Fibroblast of lung (primary cell): Measurements from ENCODE around the gene IMMT. TPM values are rescaled to one million over a fixed set of nuclear protein-coding genes. Genes with fewer than 3 reads are reported as not detected.

Source experiments
- DNase-seq, 2 donors: peaks; one replicate each; pipeline versions ENCODE4 v3.0.0 to v3.0.0-alpha.2; 2010; ENCODE audit warnings: low read depth in 2 of 2
- H2AFZ ChIP-seq: 2 replicates; pipeline ENCODE4 v1.5.1; 2012; ENCODE audit warnings: low read length, control low read depth, inconsistent platforms
- H3K27ac ChIP-seq: 2 replicates; pipeline ENCODE4 v1.5.1; 2011; ENCODE audit warnings: low read length, control low read depth; ENCODE audit not compliant: insufficient read depth
- H3K27me3 ChIP-seq: 2 replicates; pipeline ENCODE4 v1.5.1; 2011; ENCODE audit warnings: mild to moderate bottlenecking, low read length; ENCODE audit not compliant: control insufficient read depth, insufficient read depth
- H3K36me3 ChIP-seq: 2 replicates; pipeline ENCODE4 v1.5.1; 2011; ENCODE audit warnings: low read length; ENCODE audit not compliant: control insufficient read depth, insufficient read depth
- H3K4me1 ChIP-seq: 2 replicates; pipeline ENCODE4 v1.5.1; 2011; ENCODE audit warnings: low read length; ENCODE audit not compliant: control insufficient read depth, insufficient read depth; ENCODE audit errors: extremely low read depth
- H3K4me2 ChIP-seq: 2 replicates; pipeline ENCODE4 v1.5.1; 2011; ENCODE audit warnings: low read length, control low read depth; ENCODE audit not compliant: insufficient read depth; ENCODE audit errors: extremely low read depth
- H3K4me3 ChIP-seq, 4 experiments: fragments of 200-600 bp in 1 of 4; sonication (generic) in 1 of 4; replicated peaks in 1 of 4; 2 replicates each; pipeline ENCODE4 v1.5.1; 2011 to 2016; ENCODE audit warnings: low read length in 4 of 4, low read depth in 3 of 4, mild to moderate bottlenecking in 3 of 4, control low read depth in 2 of 4, inconsistent platforms in 1 of 4, mixed read lengths in 1 of 4; ENCODE audit not compliant: insufficient read depth in 1 of 4; ENCODE audit errors: control extremely low read depth in 1 of 4
- H3K79me2 ChIP-seq: 2 replicates; pipeline ENCODE4 v1.5.1; 2012; ENCODE audit warnings: mild to moderate bottlenecking, low read length, inconsistent platforms; ENCODE audit not compliant: control insufficient read depth, insufficient read depth
- H3K9ac ChIP-seq: 2 replicates; pipeline ENCODE4 v1.5.1; 2011; ENCODE audit warnings: mild to moderate bottlenecking, low read length, control low read depth; ENCODE audit not compliant: insufficient read depth
- H3K9me3 ChIP-seq: 2 replicates; pipeline ENCODE4 v1.5.1; 2012; ENCODE audit warnings: low read depth, low read length; ENCODE audit not compliant: control insufficient read depth, insufficient read depth
- H4K20me1 ChIP-seq: 2 replicates; pipeline ENCODE4 v1.5.1; 2011; ENCODE audit warnings: low read length; ENCODE audit not compliant: control insufficient read depth, insufficient read depth; ENCODE audit errors: extremely low read depth
- EZH2 ChIP-seq: IDR thresholded peaks from 2 replicates; pipeline ENCODE4 v1.5.1; 2012; ENCODE audit warnings: low read length, control low read depth, mild to moderate bottlenecking; ENCODE audit errors: missing control alignments
- polyA plus RNA-seq, 2 donors: library from polyadenylated mRNA; depleted of rRNA in 1 of 2; stranded (reverse) in 1 of 2; unstranded in 1 of 2; fragments of >200 nt; gene quantifications; 2 replicates each; pipeline ENCODE4 v1.2.1, GENCODE V29; 2011 to 2012; ENCODE audit warnings: missing spikeins in 1 of 2
- total RNA-seq: library from RNA; depleted of rRNA; stranded (reverse); fragments of >200 nt; gene quantifications from 2 replicates; pipeline ENCODE4 v1.2.1, GENCODE V29; 2014
- TF ChIP-seq, protein P1 (sequence below), 2 donors: IDR thresholded peaks in 1 of 2; conservative IDR thresholded peaks in 1 of 2; 1 replicate in 1 of 2; 2 replicates in 1 of 2; pipeline ENCODE4 v1.5.1; 2011 to 2012; ENCODE audit warnings: low read length in 2 of 2, control low read depth in 1 of 2, inconsistent platforms in 1 of 2, low read depth in 1 of 2, mild to moderate bottlenecking in 1 of 2

IMMT gene
- total and polyA plus RNA-seq, 2 donors (not counting 1 experiment from before 2014, with no cell fraction given): 47.1 to 52.7 TPM

DNA sequence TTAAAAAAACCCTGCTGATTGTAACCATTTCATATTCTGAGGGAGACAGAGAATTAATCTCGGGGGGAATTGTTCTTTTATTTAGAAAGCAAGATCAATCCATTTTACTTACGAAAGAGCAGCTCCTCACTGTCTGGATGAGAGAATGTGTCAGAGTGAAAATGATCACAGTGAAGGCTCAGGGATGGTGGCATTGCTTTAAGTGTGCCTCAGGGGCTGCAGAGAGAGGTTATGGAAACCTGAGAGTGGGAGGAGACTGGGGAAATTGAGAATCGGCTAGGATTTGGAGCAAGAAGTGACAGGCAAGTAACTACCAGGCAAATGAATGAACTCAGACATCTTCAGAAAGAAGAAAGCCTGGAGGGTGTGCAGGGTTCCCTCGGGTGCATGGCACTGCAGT is 38.2 kb upstream of the IMMT start:
- Histone ChIP-seq H3K36me3 (no peaks in the 10 kb centered on the region), H3K9me3 (no peaks in the 10 kb centered on the region), H3K4me2 (no peak overlapping the region), H2AFZ (no peak overlapping the region), H4K20me1 (no peaks in the 10 kb centered on the region), H3K27me3 (no peaks in the 10 kb centered on the region), H3K9ac (no peak overlapping the region), H3K79me2 (no peaks in the 10 kb centered on the region), H3K4me1 (no peaks in the 10 kb centered on the region), H3K27ac (no peak overlapping the region), H3K4me3 (no peak overlapping the region)
- DNase-seq: no peak
- no peak for TF ChIP-seq EZH2
- TF ChIP-seq, protein P1, sequence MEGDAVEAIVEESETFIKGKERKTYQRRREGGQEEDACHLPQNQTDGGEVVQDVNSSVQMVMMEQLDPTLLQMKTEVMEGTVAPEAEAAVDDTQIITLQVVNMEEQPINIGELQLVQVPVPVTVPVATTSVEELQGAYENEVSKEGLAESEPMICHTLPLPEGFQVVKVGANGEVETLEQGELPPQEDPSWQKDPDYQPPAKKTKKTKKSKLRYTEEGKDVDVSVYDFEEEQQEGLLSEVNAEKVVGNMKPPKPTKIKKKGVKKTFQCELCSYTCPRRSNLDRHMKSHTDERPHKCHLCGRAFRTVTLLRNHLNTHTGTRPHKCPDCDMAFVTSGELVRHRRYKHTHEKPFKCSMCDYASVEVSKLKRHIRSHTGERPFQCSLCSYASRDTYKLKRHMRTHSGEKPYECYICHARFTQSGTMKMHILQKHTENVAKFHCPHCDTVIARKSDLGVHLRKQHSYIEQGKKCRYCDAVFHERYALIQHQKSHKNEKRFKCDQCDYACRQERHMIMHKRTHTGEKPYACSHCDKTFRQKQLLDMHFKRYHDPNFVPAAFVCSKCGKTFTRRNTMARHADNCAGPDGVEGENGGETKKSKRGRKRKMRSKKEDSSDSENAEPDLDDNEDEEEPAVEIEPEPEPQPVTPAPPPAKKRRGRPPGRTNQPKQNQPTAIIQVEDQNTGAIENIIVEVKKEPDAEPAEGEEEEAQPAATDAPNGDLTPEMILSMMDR (conservative IDR thresholded peaks at IDR 0.05 in 1 of 2, IDR thresholded peaks at IDR 0.05 in 1 of 2; ENCODE audit: low read depth in 1 of 2, low read length in 2 of 2): no peak

DNA sequence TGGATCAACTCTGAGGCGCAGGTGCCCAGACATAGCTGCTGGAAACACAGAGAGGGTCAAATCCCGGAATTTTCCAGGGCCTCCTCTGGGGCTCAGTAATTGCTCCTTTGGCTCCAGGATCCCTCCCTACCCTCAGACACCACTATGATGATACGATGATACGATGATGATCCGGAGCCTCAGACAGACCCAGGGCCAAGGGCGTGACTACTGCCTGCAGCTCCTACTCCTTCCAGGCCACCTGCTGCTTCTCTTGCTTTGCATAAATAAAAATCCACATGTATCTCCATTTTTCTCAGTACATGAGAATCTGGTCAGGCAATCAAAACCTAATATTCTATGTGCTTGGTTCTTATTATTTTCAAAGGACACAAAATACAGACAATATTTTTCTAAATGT is 37.6 kb upstream of the IMMT start:
- DNase-seq: no peak
- H3K9ac ChIP-seq: no peak overlapping the region
- no peak overlapping the region for H3K27ac ChIP-seq
- H3K4me3 ChIP-seq: no peak overlapping the region
- no peak for TF ChIP-seq EZH2
- TF ChIP-seq, protein P1 (conservative IDR thresholded peaks at IDR 0.05 in 1 of 2, IDR thresholded peaks at IDR 0.05 in 1 of 2; ENCODE audit: low read depth in 1 of 2, low read length in 2 of 2): no peak
- no peak overlapping the region for H3K4me2 ChIP-seq
- H3K27me3 ChIP-seq: no peaks in the 10 kb centered on the region
- H2AFZ ChIP-seq: no peak overlapping the region
- no peaks in the 10 kb centered on the region for H3K4me1 ChIP-seq
- H3K79me2 ChIP-seq: no peaks in the 10 kb centered on the region
- no peaks in the 10 kb centered on the region for H4K20me1 ChIP-seq
- no peaks in the 10 kb centered on the region for H3K9me3 ChIP-seq
- no peaks in the 10 kb centered on the region for H3K36me3 ChIP-seq

DNA sequence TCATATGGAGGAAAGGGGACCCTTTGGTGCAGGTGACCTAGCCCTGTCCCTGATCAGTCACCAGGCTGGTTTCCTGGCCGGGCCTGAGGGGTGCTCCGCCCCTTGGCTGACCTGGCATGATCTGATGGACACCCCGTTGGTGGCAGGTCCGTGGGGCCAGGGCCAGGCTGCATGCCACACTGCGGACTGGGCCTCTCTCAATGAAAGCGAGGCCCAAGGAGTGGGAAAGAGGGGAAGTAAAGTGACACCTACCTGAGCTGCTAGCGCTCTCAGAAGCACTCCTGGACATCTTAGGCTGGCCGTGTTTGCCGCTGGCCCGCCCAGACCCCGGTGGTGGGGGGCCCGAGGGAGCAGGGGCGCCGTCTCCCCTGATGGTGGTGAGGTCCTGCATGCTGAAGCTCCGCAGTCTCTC is 37.1 kb upstream of the IMMT start:
- H3K79me2 ChIP-seq: no peaks in the 10 kb centered on the region
- no peak overlapping the region for H3K9ac ChIP-seq
- no peaks in the 10 kb centered on the region for H3K9me3 ChIP-seq
- no peak overlapping the region for H3K4me2 ChIP-seq
- H2AFZ ChIP-seq: no peak overlapping the region
- no peaks in the 10 kb centered on the region for H3K27me3 ChIP-seq
- no peaks in the 10 kb centered on the region for H3K36me3 ChIP-seq
- no peak for TF ChIP-seq EZH2
- TF ChIP-seq, protein P1 (conservative IDR thresholded peaks at IDR 0.05 in 1 of 2, IDR thresholded peaks at IDR 0.05 in 1 of 2; ENCODE audit: low read depth in 1 of 2, low read length in 2 of 2): no peak
- H3K4me1 ChIP-seq: no peaks in the 10 kb centered on the region
- no peak for DNase-seq
- H3K27ac ChIP-seq: no peak overlapping the region
- no peak overlapping the region for H3K4me3 ChIP-seq
- H4K20me1 ChIP-seq: no peaks in the 10 kb centered on the region
